Mammary epithelial cell (primary cell): ENCODE results near the gene URB1.

Source experiments
- EZH2 ChIP-seq: IDR thresholded peaks from 2 replicates; pipeline ENCODE4 v1.6.1; 2012; ENCODE audit warnings: low read length, inconsistent platforms, borderline replicate concordance
- TF ChIP-seq, protein P1 (sequence below), 2 donors: IDR thresholded peaks in 1 of 2; conservative IDR thresholded peaks in 1 of 2; 2 replicates each; pipeline ENCODE4 v1.5.1; 2011 to 2012; ENCODE audit warnings: inconsistent platforms in 2 of 2, low read length in 2 of 2, mild to moderate bottlenecking in 2 of 2, control low read depth in 1 of 2, low read depth in 1 of 2; ENCODE audit not compliant: insufficient read depth in 1 of 2; ENCODE audit errors: extremely low read depth in 1 of 2

DNA sequence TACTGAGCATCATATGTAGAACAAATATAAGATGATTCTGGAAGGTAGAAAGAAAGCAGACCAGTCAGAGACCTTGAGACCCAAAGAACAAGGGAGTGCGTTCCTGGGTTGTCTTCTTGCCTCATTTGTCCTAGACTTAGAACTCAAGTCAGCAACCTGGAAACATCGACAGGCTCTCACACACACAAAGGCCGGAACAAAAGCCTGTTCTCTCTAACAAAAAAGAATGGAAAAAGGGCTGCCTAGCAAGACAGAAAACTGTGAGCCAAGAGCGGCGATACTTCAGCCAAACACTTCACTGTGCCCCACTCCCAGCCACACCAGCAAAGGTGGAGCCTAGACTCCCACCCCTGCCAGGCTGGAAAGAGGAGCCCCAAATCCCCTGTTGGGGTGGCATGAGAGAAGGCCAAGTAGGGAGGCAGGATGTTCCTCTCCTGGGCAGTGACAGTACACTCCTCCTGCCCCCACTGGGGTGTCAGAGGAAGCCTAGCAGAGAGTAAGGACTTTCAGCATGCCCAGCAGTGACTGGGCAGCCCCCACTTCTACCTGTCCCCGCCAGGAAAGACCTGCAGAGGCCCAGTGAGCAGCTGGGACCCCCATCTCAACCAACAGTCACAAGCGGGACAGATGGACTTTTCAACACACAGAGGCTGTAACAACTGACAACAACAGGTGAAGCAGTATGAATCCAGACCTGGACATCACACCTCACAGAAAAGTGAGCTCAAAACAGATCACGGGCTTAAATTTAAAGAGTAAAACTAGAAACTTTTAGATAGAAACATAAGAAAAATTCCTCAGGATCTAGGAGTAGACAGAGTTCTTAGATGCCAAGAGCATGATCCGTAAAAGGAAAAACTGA is 61.1 kb downstream of the URB1 start:
- TF ChIP-seq, protein P1, sequence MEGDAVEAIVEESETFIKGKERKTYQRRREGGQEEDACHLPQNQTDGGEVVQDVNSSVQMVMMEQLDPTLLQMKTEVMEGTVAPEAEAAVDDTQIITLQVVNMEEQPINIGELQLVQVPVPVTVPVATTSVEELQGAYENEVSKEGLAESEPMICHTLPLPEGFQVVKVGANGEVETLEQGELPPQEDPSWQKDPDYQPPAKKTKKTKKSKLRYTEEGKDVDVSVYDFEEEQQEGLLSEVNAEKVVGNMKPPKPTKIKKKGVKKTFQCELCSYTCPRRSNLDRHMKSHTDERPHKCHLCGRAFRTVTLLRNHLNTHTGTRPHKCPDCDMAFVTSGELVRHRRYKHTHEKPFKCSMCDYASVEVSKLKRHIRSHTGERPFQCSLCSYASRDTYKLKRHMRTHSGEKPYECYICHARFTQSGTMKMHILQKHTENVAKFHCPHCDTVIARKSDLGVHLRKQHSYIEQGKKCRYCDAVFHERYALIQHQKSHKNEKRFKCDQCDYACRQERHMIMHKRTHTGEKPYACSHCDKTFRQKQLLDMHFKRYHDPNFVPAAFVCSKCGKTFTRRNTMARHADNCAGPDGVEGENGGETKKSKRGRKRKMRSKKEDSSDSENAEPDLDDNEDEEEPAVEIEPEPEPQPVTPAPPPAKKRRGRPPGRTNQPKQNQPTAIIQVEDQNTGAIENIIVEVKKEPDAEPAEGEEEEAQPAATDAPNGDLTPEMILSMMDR (conservative IDR thresholded peaks at IDR 0.05 in 1 of 2, IDR thresholded peaks at IDR 0.05 in 1 of 2; ENCODE audit: extremely low read depth in 1 of 2, insufficient read depth in 1 of 2, low read depth in 1 of 2, low read length in 2 of 2), result no peak
- no peak for TF ChIP-seq EZH2
